M059J (cell line): ENCODE results near the gene SRC. TPM values are rescaled to one million over a fixed set of nuclear protein-coding genes. Genes with fewer than 3 reads are reported as not detected.

ENCODE experiments used
- DNase-seq: peaks from one replicate; pipeline ENCODE4 v3.0.0-alpha.2; 2012; ENCODE audit warnings: low read depth
- total RNA-seq: library from RNA; depleted of rRNA; stranded (reverse); fragments of >200 nt; shearing (Covaris generic); gene quantifications from 2 replicates; pipeline ENCODE4 v1.2.3, GENCODE V29; 2014

The SRC gene
- total RNA-seq, 1 experiment from 2014 or later = 24.3 TPM

- no peak for DNase-seq
These were observed 35.9 kb downstream of the SRC start for GRCh38 chr20:37381621-37382471.

- no peak for DNase-seq
These were observed 36.7 kb downstream of the SRC start for GRCh38 chr20:37382482-37383120.

- DNase-seq = peak; percentile 68
These were observed 37.5 kb downstream of the SRC start for GRCh38 chr20:37383229-37383989.

GRCh38 chr20:37384683-37385174, 38.8 kb downstream of the SRC start:
- peak; percentile 51 for DNase-seq

GRCh38 chr20:37385176-37385575, 39.2 kb downstream of the SRC start:
- no peak for DNase-seq

- DNase-seq = no peak
These were observed 39.9 kb downstream of the SRC start for GRCh38 chr20:37385659-37386504.

- no peak for DNase-seq
These were observed 40.7 kb downstream of the SRC start for GRCh38 chr20:37386505-37387251.

- DNase-seq = no peak
These were observed 41.8 kb downstream of the SRC start for GRCh38 chr20:37387519-37388269.

GRCh38 chr20:37388831-37389230, 42.9 kb downstream of the SRC start:
- no peak for DNase-seq

GRCh38 chr20:37389241-37389747, 43.4 kb downstream of the SRC start:
- no peak for DNase-seq

GRCh38 chr20:37389844-37390275, 43.9 kb downstream of the SRC start:
- no peak for DNase-seq

GRCh38 chr20:37390503-37390890, 44.6 kb downstream of the SRC start:
- DNase-seq = no peak

GRCh38 chr20:37390891-37391525, 45.1 kb downstream of the SRC start:
- DNase-seq = no peak

- no peak for DNase-seq
These were observed 46.7 kb downstream of the SRC start for GRCh38 chr20:37392441-37393195.

- no peak for DNase-seq
These were observed 47.4 kb downstream of the SRC start for GRCh38 chr20:37393196-37393862.

GRCh38 chr20:37393863-37394542, 48.1 kb downstream of the SRC start:
- no peak for DNase-seq
